HG03045 (cell line): ENCODE data around the gene SLC16A14.

Experiments used
- ATAC-seq: cut with Tn5 transposase; IDR thresholded peaks from one replicate; pipeline ENCODE4 v1.9.1; 2021; ENCODE audit warnings: mild to moderate bottlenecking, moderate library complexity; ENCODE audit not compliant: unreplicated experiment

The SLC16A14 gene

DNA sequence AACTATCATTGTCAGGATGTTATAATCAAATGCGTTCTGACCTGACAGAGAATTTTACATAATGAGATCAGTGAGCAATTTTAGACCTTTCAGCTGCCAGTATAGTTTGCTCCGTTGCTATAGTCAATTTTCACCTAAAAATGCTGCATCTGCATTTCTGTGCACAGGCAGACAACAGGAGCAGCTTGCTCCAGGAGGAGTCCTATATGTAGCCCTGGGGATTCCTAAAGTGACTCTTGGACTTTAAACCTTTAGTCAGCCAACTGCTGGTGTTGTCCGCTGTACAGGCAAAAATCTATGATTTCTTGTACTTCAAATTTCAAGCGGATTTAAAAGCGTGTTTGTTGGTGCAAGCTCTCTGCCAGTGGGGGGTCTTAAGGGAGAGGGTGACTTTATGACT lies 25.7 kb downstream of the SLC16A14 start:
- no peak for ATAC-seq

GRCh38 chr2:230042195-230042594 lies 26.5 kb downstream of the SLC16A14 start:
- no peak for ATAC-seq

GRCh38 chr2:230023313-230023712 lies 45.4 kb downstream of the SLC16A14 start:
- ATAC-seq, result no peak

- no peak for ATAC-seq
Measured at GRCh38 chr2:230019742-230020141, 49.0 kb downstream of the SLC16A14 start.

GRCh38 chr2:230018153-230018552 lies 50.6 kb downstream of the SLC16A14 start:
- no peak for ATAC-seq

DNA sequence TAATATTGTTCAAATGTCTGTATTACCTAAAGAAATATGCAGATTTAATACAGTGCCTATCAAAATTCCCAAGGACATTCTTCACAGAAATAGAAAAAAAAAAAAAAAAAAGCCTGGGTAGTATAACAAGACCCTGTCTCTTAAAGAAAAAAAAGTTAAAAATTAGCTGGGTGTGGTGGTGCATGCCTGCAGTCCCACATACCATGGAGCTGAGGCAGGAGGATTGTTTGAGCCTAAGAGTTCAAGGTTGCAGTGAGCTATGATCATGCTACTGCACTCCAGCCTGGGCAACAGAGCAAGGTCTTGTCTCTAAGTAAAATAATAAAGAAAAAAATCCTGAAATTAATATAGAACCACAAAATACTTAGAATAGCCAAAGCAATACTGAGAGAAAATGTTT lies 51.9 kb downstream of the SLC16A14 start:
- no peak for ATAC-seq

GRCh38 chr2:230012267-230012884 lies 56.3 kb downstream of the SLC16A14 start:
- ATAC-seq, result no peak

- ATAC-seq, result no peak
Measured at GRCh38 chr2:230011617-230012016, 57.1 kb downstream of the SLC16A14 start.

DNA sequence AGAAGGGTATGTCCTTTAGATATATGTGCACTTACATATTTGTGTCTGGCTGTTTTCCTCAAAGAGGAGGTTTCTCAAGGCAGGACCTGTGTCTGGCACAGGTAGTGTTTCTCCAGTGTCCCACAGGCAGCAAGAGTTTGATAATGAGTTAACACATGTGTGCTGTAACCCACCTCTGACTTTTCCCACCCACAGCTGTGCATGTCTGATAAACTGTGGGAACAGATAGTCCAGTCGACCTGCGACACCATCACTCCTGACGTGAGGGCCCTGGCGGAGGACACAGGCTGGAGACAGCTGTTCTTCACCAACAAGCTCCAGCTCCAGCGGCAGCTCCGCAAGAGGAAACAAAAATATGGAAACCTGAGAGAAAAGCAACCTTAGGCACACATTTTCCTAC lies 58.2 kb downstream of the SLC16A14 start:
- ATAC-seq, result no peak

GRCh38 chr2:230008708-230009066 lies 60.0 kb downstream of the SLC16A14 start:
- no peak for ATAC-seq

DNA sequence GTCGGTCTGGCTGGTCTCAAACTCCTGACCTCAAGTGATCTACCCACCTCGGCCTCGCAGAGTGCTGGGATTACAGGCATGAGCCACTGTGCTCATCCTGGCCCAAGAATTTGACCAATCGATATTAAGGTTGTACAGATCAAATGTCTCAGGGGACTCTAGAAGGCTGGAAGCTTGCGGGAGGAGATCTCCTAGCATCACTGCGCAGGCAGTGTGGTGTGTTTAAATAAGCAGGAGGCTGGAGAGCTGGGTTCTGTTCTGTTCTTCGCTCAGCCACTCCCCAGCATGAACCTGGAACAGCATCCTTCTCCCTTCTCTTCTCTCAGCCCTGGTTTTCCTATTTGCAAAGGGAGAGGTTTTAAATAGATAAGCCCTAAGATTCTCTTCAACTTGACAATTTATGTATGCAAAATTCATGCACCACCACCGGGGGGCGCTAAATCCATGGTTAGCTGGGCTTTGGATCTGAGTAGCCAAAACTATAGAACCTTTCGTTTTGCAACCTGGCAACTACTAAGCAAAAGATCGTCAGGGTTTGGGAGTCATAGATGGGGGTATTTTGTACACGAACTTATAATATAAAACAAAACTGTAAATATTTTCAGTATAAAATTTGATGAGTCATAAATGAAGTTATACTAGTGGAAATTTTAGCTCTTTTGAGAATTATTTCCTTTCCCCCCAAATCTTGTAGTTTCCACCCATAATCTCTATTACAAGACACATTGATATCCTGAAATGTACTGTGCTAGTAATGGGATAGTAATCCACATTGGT lies 60.6 kb downstream of the SLC16A14 start:
- ATAC-seq, result no peak

- ATAC-seq, result peak; percentile 79
Measured at GRCh38 chr2:230000118-230000841, 68.4 kb downstream of the SLC16A14 start.

DNA sequence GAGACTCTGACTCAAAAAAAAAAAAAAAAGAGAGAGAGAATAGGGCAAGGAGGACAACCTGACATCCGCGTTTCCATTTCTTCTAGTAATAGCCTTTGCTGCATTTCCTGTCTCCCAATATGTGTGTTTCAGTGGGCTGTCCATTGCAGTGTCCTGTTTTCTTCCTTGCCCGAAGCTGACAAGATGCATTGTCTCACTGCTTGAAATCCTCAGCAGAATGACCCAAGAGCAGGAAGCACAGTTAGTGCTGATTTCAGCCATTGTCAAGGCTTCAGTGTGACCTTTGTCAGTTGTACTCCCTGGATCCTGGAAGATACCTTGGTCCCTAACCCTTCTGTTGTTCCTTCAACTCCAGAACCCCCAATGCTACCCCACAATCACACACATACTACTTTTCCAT lies 71.2 kb downstream of the SLC16A14 start:
- ATAC-seq, result no peak

GRCh38 chr2:229996320-229996719 lies 72.4 kb downstream of the SLC16A14 start:
- ATAC-seq, result no peak

GRCh38 chr2:229993236-229993635 lies 75.5 kb downstream of the SLC16A14 start:
- ATAC-seq, result no peak
